ENCODE data around the gene LRP1-AS. TPM values are rescaled to one million over a fixed set of nuclear protein-coding genes. Genes with fewer than 3 reads are reported as not detected.
A peak's percentile ranks its signal among the peaks of the same experiment; 100 is the strongest.

Gene LRP1-AS
- total RNA-seq, 1 experiment from 2014 or later: not detected

GRCh38 chr12:57135527-57136326, 11.7 kb downstream of the LRP1-AS start:
- peak overlapping the region; percentile 96 for H3K27ac Mint-ChIP-seq
- H3K36me3 Mint-ChIP-seq: peaks cover 21% of the 10 kb centered on the region
- no peaks in the 10 kb centered on the region for H3K27me3 Mint-ChIP-seq (ENCODE audit: low read depth)
- ATAC-seq: peak; percentile 55
- peak; percentile 54 for DNase-seq (ENCODE audit: low spot score)
- TF ChIP-seq AFF4 (CRISPR knock-in tag; IDR thresholded peaks at IDR 0.05; ENCODE audit: borderline replicate concordance): no peak
- TF ChIP-seq ZNF423 (CRISPR knock-in tag; IDR thresholded peaks at IDR 0.05): peak; percentile 58
- TF ChIP-seq PRDM15 (CRISPR knock-in tag; IDR thresholded peaks at IDR 0.05): peak; percentile 77
- no peak for TF ChIP-seq ARID4B (CRISPR knock-in tag; IDR thresholded peaks at IDR 0.05; ENCODE audit: borderline replicate concordance)
- TF ChIP-seq ZNF281 (CRISPR knock-in tag; IDR thresholded peaks at IDR 0.05): peak; percentile 20; the same call in 1 of the 2 replicates
- H3K4me1 Mint-ChIP-seq: peaks cover 57% of the 10 kb centered on the region
- peak overlapping the region; percentile 40 for H3K4me3 Mint-ChIP-seq
- no peaks in the 10 kb centered on the region for H3K9me3 Mint-ChIP-seq
- ChIA-PET POLR2A (interaction anchor here (0.5 to 1.6 kb wide), 3 partner anchors 36 to 115 kb away, joined by 3 to 7 read pairs (median 3); partner anchors contain the start of gene NAB2), CTCF (interaction anchor here (0.6 to 3.2 kb wide), 14 partner anchors 9 to 339 kb away, joined by 3 to 17 read pairs (median 5); partner anchors contain the start of gene STAT6)

GRCh38 chr12:57134949-57135348, 12.5 kb downstream of the LRP1-AS start:
- no peak overlapping the region for H3K4me3 Mint-ChIP-seq
- H3K27me3 Mint-ChIP-seq (ENCODE audit: low read depth): no peaks in the 10 kb centered on the region
- peaks cover 13% of the 10 kb centered on the region for H3K36me3 Mint-ChIP-seq
- peak overlapping the region; percentile 96 for H3K27ac Mint-ChIP-seq
- no peak for DNase-seq (ENCODE audit: low spot score)
- ChIA-PET POLR2A (interaction anchor here (0.9 to 1.6 kb wide), 2 partner anchors 37 to 46 kb away, joined by 3 to 7 read pairs; partner anchors contain the start of gene NAB2), CTCF (interaction anchor here (0.6 to 3.2 kb wide), 13 partner anchors 8 to 340 kb away, joined by 3 to 17 read pairs (median 5); partner anchors contain the start of gene STAT6)
- ATAC-seq: no peak; the same call in 1 of the 2 replicates
- peaks cover 65% of the 10 kb centered on the region for H3K4me1 Mint-ChIP-seq
- H3K9me3 Mint-ChIP-seq: no peaks in the 10 kb centered on the region
- no peak for TF ChIP-seq HMGXB4 (CRISPR knock-in tag; IDR thresholded peaks at IDR 0.05)
- no peak for TF ChIP-seq ETV6 (CRISPR knock-in tag; IDR thresholded peaks at IDR 0.05)
- no peak for TF ChIP-seq AR (CRISPR knock-in tag; IDR thresholded peaks at IDR 0.05)
- TF ChIP-seq GRHL2 (CRISPR knock-in tag; IDR thresholded peaks at IDR 0.05; ENCODE audit: insufficient replicate concordance, severe bottlenecking): no peak
- no peak for TF ChIP-seq OVOL2 (CRISPR knock-in tag; IDR thresholded peaks at IDR 0.05; ENCODE audit: borderline replicate concordance)

Data from WTC11 (cell line).